ENCODE data around the gene MAGEB3.
"Not testable (repeated sequence)": the region's sequence is repeated elsewhere in the genome, so short reads cannot be mapped to it uniquely, and the experiment has no call there.

Gene MAGEB3

GRCh38 chrX:30230395-30230794 is at the start of gene MAGEB3:
TSS of gene MAGEB3 (plus strand) at chrX:30230657. CDS start at chrX:30235925, 5,268 bp downstream.
- TF ChIP-seq CTCF (IDR thresholded peaks at IDR 0.05; ENCODE audit: low read depth, low read length) = no peak

GRCh38 chrX:30181353-30181752 is 49.1 kb upstream of the MAGEB3 start:
- no peak overlapping the region for H3K4me3 ChIP-seq (ENCODE audit: low read depth, low read length)

More at GRCh38 chrX:30230395-30230794, at the start of gene MAGEB3:
- H3K4me3 ChIP-seq (ENCODE audit: low read depth, low read length) = no peak within 1 kb of the TSS

GRCh38 chrX:30183554-30183953 is 46.9 kb upstream of the MAGEB3 start:
- TF ChIP-seq CTCF (IDR thresholded peaks at IDR 0.05; ENCODE audit: low read depth, low read length) = no peak
- no peak overlapping the region for H3K4me3 ChIP-seq (ENCODE audit: low read depth, low read length)

More at GRCh38 chrX:30181353-30181752, 49.1 kb upstream of the MAGEB3 start:
- no peak for TF ChIP-seq CTCF (IDR thresholded peaks at IDR 0.05; ENCODE audit: low read depth, low read length)

GRCh38 chrX:30190426-30190825 is 40.0 kb upstream of the MAGEB3 start:
- H3K4me3 ChIP-seq (ENCODE audit: low read depth, low read length) = no peak overlapping the region
- TF ChIP-seq CTCF (IDR thresholded peaks at IDR 0.05; ENCODE audit: low read depth, low read length) = no peak

- not testable (repeated sequence) for H3K4me3 ChIP-seq (ENCODE audit: low read depth, low read length)
These were observed 36.5 kb upstream of the MAGEB3 start for GRCh38 chrX:30193910-30194309.

- no peak for TF ChIP-seq CTCF (IDR thresholded peaks at IDR 0.05; ENCODE audit: low read depth, low read length)
- H3K4me3 ChIP-seq (ENCODE audit: low read depth, low read length) = no peak overlapping the region
These were observed 34.1 kb upstream of the MAGEB3 start for GRCh38 chrX:30196322-30196721.

- no peak overlapping the region for H3K4me3 ChIP-seq (ENCODE audit: low read depth, low read length)
- no peak for TF ChIP-seq CTCF (IDR thresholded peaks at IDR 0.05; ENCODE audit: low read depth, low read length)
These were observed 18.3 kb upstream of the MAGEB3 start for GRCh38 chrX:30212172-30212571.

GRCh38 chrX:30215357-30215843 is 15.1 kb upstream of the MAGEB3 start, which contains the start of gene MAGEB2:
TSS of gene MAGEB2 (plus strand) at chrX:30215563. CDS start at chrX:30218581, 3,018 bp downstream.
- no peak for TF ChIP-seq CTCF (IDR thresholded peaks at IDR 0.05; ENCODE audit: low read depth, low read length)
- H3K4me3 ChIP-seq (ENCODE audit: low read depth, low read length) = no peak within 1 kb of the TSS

All from WI38 (cell line).